IPS-18a (cell line): ENCODE results near the gene MAN2A1.

Source experiments
- H3K27ac ChIP-seq: one replicate; pipeline ENCODE4 v1.5.1; 2013; ENCODE audit warnings: low read length
- H3K27me3 ChIP-seq: one replicate; pipeline ENCODE4 v1.6.1; 2013; ENCODE audit warnings: mild to moderate bottlenecking, low read length; ENCODE audit not compliant: control insufficient read depth, insufficient read depth
- H3K36me3 ChIP-seq: one replicate; pipeline ENCODE4 v1.6.1; 2013; ENCODE audit warnings: low read depth, low read length; ENCODE audit not compliant: control insufficient read depth
- H3K4me1 ChIP-seq: one replicate; pipeline ENCODE4 v1.6.1; 2013; ENCODE audit warnings: low read depth, low read length; ENCODE audit not compliant: control insufficient read depth
- H3K4me3 ChIP-seq: one replicate; pipeline ENCODE4 v1.5.1; 2013; ENCODE audit warnings: low read length
- H3K9ac ChIP-seq: one replicate; pipeline ENCODE4 v1.6.1; 2013; ENCODE audit warnings: mild to moderate bottlenecking, low read length, moderate library complexity
- H3K9me3 ChIP-seq: one replicate; pipeline ENCODE4 v1.6.1; 2013; ENCODE audit warnings: low read depth, low read length; ENCODE audit not compliant: control insufficient read depth

Gene MAN2A1

GRCh38 chr5:109685916-109686315 is 3.8 kb upstream of the MAN2A1 start:
- Histone ChIP-seq H3K4me3 (no peak overlapping the region), H3K4me1 (peaks cover 3% of the 10 kb centered on the region), H3K9ac (no peak overlapping the region), H3K9me3 (no peaks in the 10 kb centered on the region), H3K27ac (no peak overlapping the region), H3K27me3 (no peaks in the 10 kb centered on the region), H3K36me3 (no peaks in the 10 kb centered on the region)

DNA sequence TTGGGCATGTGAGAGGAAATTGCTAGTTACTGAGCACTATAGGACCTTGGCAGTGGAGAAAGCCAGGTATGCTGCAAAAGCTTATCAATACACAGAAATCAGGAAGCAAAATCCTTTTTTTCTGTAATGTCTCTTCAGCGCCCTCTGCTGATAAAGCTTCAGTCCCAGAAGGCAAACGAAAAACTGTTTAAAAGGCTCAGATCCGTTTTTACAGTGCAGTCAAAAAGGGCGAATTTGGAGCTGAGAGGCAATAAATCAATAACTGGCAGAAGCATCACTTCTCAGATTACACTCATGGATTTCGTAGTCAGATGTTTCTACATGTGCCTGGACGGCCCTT is 1.1 kb upstream of the MAN2A1 start:
- H3K27ac ChIP-seq: peak overlapping the region; percentile 1
- H3K9ac ChIP-seq: peak overlapping the region; percentile 35
- H3K9me3 ChIP-seq: no peaks in the 10 kb centered on the region
- peak overlapping the region; percentile 94 for H3K4me3 ChIP-seq
- peaks cover 20% of the 10 kb centered on the region for H3K4me1 ChIP-seq
- no peaks in the 10 kb centered on the region for H3K27me3 ChIP-seq
- no peaks in the 10 kb centered on the region for H3K36me3 ChIP-seq

GRCh38 chr5:109688970-109689739 is 572 bp upstream of the MAN2A1 start:
- Histone ChIP-seq H3K9ac (peak overlapping the region; percentile 76), H3K4me3 (peak overlapping the region; percentile 94), H3K36me3 (no peaks in the 10 kb centered on the region), H3K27me3 (no peaks in the 10 kb centered on the region), H3K9me3 (no peaks in the 10 kb centered on the region), H3K4me1 (peaks cover 20% of the 10 kb centered on the region), H3K27ac (peak overlapping the region; percentile 1)

DNA sequence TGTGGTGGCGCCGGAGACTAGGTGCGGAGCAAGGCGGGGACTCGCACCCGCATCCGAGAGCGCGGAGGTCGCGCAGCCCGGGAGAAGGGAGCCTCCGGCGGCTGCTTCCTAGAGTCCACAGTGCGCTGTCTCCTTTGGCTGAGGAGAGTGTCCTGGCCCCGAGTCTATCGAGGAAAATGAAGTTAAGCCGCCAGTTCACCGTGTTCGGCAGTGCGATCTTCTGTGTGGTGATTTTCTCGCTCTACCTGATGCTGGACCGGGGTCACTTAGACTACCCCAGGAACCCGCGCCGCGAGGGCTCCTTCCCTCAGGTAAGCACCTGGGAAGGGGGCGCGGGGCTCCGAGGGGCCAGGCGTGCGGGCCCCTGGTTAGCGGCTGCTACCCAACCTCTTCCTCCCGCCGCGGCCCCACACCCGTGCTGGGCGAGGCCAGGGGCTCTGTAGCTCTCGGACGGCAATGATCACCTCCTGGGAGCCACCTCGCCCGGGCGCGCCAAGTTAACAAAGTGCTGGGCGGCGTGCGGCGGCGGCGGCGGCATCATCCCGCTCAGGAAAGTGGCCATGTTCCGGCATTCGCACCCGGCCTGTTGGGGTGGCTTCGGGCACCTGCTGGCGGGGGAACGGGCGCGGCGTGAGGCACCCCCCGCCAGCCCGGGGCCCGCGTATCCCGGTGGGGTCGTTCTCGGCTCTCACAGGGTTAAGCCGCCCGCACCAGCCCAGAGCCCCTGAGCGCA is 681 bp downstream of the MAN2A1 start:
- Histone ChIP-seq H3K9ac (peak overlapping the region; percentile 76), H3K27me3 (no peaks in the 10 kb centered on the region), H3K36me3 (no peaks in the 10 kb centered on the region), H3K27ac (no peak overlapping the region), H3K9me3 (no peaks in the 10 kb centered on the region), H3K4me1 (peaks cover 28% of the 10 kb centered on the region), H3K4me3 (peak overlapping the region; percentile 94)

GRCh38 chr5:109690975-109691574 is 1.3 kb downstream of the MAN2A1 start:
- Histone ChIP-seq H3K4me1 (peaks cover 28% of the 10 kb centered on the region), H3K9me3 (no peaks in the 10 kb centered on the region), H3K27ac (no peak overlapping the region), H3K36me3 (no peaks in the 10 kb centered on the region), H3K4me3 (peak overlapping the region; percentile 94), H3K27me3 (no peaks in the 10 kb centered on the region), H3K9ac (peak overlapping the region; percentile 76)

DNA sequence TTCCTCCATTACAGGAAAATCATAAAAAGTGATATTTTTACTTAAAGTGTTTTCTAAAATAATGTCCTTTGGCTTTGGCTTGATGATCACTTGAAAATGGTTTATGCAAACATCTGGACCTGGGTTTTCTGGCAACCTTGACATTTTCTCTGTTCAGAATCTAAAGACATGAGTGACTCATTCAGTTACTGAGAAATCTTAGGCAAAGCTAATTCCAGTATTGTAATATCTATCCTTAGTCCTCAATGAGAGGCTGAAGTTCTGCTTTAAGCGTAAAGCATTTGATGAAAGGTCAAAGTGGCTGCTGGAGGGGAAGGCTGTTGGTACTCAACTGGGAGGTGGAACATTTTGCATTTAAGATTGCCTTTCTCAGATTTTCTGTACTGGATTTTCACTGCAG is 2.3 kb downstream of the MAN2A1 start:
- Histone ChIP-seq H3K9ac (peak overlapping the region; percentile 76), H3K4me3 (peak overlapping the region; percentile 94), H3K9me3 (no peaks in the 10 kb centered on the region), H3K36me3 (no peaks in the 10 kb centered on the region), H3K27ac (no peak overlapping the region), H3K27me3 (no peaks in the 10 kb centered on the region), H3K4me1 (peaks cover 35% of the 10 kb centered on the region)

DNA sequence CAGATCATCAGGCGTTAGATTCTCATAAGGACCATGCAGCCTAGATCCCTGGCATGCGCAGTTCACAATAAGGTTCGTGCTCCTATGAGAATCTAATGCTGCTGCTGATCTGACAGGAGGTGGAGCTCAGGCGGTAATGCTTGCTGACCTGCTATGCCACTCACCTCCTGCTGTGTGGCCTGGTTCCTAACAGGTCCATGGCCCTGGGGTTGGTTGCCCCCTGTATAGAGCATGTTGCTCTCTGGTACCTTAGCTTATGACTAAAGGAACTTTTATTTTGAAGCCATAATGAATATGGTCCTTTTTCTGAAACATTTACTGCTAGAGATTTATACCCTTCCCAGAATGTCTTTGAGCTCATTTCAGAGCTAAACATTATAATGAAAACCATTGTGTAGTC is 3.1 kb downstream of the MAN2A1 start:
- no peaks in the 10 kb centered on the region for H3K9me3 ChIP-seq
- H3K4me1 ChIP-seq: peaks cover 44% of the 10 kb centered on the region
- H3K4me3 ChIP-seq: peak overlapping the region; percentile 30
- no peaks in the 10 kb centered on the region for H3K27me3 ChIP-seq
- H3K36me3 ChIP-seq: no peaks in the 10 kb centered on the region
- H3K9ac ChIP-seq: no peak overlapping the region
- H3K27ac ChIP-seq: no peak overlapping the region

DNA sequence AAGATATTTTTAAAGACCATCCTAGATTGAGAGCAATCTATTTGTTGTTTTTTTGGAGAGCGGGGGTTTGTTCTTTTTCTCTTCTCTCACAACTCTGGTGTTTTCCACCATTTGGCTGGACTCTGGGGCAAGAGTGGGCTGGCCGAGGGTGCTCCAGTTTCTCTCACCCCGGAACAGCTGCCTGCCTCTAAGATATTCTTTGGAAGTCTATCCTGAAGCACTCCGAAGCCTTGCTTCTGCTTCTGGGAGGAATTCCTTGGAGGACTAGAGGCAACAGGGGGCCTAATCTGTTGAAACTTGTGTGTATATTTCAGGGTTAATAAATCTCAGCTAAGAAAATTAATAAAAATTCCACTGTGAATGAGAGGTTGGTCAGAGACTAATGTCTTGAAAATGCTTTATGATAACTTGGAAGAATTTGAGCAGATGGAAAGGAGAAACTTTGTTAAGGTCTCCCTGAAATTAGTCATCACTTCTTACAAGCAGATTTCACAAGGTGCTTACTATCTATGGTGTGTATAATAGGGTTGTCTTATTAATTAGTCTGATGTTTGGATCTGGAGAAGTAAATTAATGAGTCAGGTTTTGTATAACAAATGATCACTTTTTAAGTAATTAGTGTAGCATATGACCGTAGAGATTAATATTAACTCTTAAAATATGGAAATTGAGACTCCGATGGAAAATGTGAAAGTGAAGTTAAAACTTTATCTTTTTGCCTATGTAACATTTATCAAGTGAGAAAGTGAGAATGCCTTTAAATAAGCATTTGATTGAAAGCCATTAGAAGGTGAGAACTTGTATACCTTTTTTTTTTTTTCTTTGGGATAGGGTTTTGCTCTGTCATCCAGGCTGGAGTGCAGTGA is 4.0 kb downstream of the MAN2A1 start:
- no peak overlapping the region for H3K27ac ChIP-seq
- H3K27me3 ChIP-seq: no peaks in the 10 kb centered on the region
- H3K9me3 ChIP-seq: no peaks in the 10 kb centered on the region
- H3K4me1 ChIP-seq: peaks cover 53% of the 10 kb centered on the region
- no peak overlapping the region for H3K9ac ChIP-seq
- peak overlapping the region; percentile 30 for H3K4me3 ChIP-seq
- no peaks in the 10 kb centered on the region for H3K36me3 ChIP-seq

GRCh38 chr5:109694451-109694891 is 4.7 kb downstream of the MAN2A1 start:
- Histone ChIP-seq H3K9ac (no peak overlapping the region), H3K4me1 (peaks cover 53% of the 10 kb centered on the region), H3K27me3 (no peaks in the 10 kb centered on the region), H3K27ac (no peak overlapping the region), H3K4me3 (no peak overlapping the region), H3K36me3 (no peaks in the 10 kb centered on the region), H3K9me3 (no peaks in the 10 kb centered on the region)

- no peaks in the 10 kb centered on the region for H3K9me3 ChIP-seq
- no peaks in the 10 kb centered on the region for H3K36me3 ChIP-seq
- no peaks in the 10 kb centered on the region for H3K27me3 ChIP-seq
- H3K4me3 ChIP-seq: no peak overlapping the region
- no peak overlapping the region for H3K9ac ChIP-seq
- H3K27ac ChIP-seq: no peak overlapping the region
- peaks cover 53% of the 10 kb centered on the region for H3K4me1 ChIP-seq
Observed at GRCh38 chr5:109695005-109695926, 5.5 kb downstream of the MAN2A1 start.
